PFSK-1 (cell line): ENCODE results near the gene BEND5.

Source experiments
- POLR2AphosphoS5 ChIP-seq: IDR thresholded peaks from 2 replicates; pipeline ENCODE4 v1.6.1; 2012; ENCODE audit warnings: low read depth, mild to moderate bottlenecking, control low read depth, low read length, moderate library complexity
- TF ChIP-seq, protein P1 (sequence below), 2 experiments: IDR thresholded peaks; 2 replicates each; pipeline versions ENCODE4 v1.6.1 to v1.8.0; 2011 to 2012; ENCODE audit warnings: low read depth in 2 of 2, low read length in 2 of 2, control low read depth in 1 of 2, inconsistent platforms in 1 of 2, mild to moderate bottlenecking in 1 of 2, moderate library complexity in 1 of 2; ENCODE audit not compliant: insufficient read depth in 1 of 2

GRCh38 chr1:48693674-48694320 is 82.9 kb downstream of the BEND5 start:
- TF ChIP-seq, protein P1, sequence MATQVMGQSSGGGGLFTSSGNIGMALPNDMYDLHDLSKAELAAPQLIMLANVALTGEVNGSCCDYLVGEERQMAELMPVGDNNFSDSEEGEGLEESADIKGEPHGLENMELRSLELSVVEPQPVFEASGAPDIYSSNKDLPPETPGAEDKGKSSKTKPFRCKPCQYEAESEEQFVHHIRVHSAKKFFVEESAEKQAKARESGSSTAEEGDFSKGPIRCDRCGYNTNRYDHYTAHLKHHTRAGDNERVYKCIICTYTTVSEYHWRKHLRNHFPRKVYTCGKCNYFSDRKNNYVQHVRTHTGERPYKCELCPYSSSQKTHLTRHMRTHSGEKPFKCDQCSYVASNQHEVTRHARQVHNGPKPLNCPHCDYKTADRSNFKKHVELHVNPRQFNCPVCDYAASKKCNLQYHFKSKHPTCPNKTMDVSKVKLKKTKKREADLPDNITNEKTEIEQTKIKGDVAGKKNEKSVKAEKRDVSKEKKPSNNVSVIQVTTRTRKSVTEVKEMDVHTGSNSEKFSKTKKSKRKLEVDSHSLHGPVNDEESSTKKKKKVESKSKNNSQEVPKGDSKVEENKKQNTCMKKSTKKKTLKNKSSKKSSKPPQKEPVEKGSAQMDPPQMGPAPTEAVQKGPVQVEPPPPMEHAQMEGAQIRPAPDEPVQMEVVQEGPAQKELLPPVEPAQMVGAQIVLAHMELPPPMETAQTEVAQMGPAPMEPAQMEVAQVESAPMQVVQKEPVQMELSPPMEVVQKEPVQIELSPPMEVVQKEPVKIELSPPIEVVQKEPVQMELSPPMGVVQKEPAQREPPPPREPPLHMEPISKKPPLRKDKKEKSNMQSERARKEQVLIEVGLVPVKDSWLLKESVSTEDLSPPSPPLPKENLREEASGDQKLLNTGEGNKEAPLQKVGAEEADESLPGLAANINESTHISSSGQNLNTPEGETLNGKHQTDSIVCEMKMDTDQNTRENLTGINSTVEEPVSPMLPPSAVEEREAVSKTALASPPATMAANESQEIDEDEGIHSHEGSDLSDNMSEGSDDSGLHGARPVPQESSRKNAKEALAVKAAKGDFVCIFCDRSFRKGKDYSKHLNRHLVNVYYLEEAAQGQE (IDR thresholded peaks at IDR 0.05; ENCODE audit: insufficient read depth in 1 of 2, low read depth in 2 of 2, low read length in 2 of 2) = no peak
- TF ChIP-seq POLR2AphosphoS5 = no peak
